ENCODE data around the gene PRAME. TPM values are rescaled to one million over a fixed set of nuclear protein-coding genes. Genes with fewer than 3 reads are reported as not detected.
A peak's percentile ranks its signal among the peaks of the same experiment; 100 is the strongest.
"Not testable (repeated sequence)": the region's sequence is repeated elsewhere in the genome, so short reads cannot be mapped to it uniquely, and the experiment has no call there.

PRAME gene, protein sequence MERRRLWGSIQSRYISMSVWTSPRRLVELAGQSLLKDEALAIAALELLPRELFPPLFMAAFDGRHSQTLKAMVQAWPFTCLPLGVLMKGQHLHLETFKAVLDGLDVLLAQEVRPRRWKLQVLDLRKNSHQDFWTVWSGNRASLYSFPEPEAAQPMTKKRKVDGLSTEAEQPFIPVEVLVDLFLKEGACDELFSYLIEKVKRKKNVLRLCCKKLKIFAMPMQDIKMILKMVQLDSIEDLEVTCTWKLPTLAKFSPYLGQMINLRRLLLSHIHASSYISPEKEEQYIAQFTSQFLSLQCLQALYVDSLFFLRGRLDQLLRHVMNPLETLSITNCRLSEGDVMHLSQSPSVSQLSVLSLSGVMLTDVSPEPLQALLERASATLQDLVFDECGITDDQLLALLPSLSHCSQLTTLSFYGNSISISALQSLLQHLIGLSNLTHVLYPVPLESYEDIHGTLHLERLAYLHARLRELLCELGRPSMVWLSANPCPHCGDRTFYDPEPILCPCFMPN
- 1.7 TPM for polyA plus RNA-seq (2012; ENCODE audit: low read depth, missing spikeins)

DNA sequence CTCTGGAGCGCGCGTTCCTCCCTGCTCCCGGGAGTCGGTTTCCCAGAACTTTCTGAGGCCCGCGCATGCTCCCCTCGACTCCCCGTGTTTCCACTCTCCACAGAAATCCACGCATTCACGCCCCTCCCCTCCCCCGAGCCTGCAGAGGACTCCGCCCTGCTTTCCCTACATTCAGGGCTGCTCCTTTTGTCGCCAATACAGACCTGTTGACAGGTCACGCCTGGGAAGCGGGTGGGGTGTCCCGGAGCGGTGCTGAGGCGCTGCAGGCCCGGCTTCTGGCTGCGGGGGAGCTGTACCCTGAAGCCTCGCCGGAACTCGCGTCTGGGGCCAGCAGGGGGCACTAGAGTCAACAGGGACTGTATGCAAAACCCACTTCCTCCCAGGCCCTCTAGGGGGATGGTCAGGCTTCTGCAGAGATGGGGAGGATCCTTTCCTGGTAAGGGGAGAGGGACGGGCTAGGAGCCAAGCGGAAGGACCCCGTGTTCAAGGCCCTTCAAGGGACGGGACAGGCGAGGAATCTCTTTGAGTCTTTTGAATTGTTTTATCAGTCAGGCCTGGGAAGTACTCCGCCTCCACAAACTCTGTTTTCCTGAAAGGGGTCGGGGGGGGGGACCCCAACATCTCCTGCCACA is at the start of gene PRAME:
Gene PRAME, minus strand, starts transcription at position 294 of the 632 bp plus-strand sequence. CDS start 2,433 bp downstream, outside the sequence.
- peak; percentile 97 for TF ChIP-seq POU2F2 (IDR thresholded peaks at IDR 0.05; ENCODE audit: low read depth, low read length)
- no peak for TF ChIP-seq PAX5 (IDR thresholded peaks at IDR 0.05; ENCODE audit: insufficient read depth, low read length, severe bottlenecking)
- no peak for TF ChIP-seq POLR2AphosphoS5 (IDR thresholded peaks at IDR 0.05; ENCODE audit: low read depth, low read length)
- TF ChIP-seq TAF1 (IDR thresholded peaks at IDR 0.05; ENCODE audit: low read depth, low read length) = no peak
- TF ChIP-seq SPI1 (IDR thresholded peaks at IDR 0.05; ENCODE audit: low read depth, low read length) = peak; percentile 86
- DNase-seq (ENCODE audit: insufficient read length, low spot score) (peak; percentile 92), FAIRE-seq (peak; percentile 84)

DNA sequence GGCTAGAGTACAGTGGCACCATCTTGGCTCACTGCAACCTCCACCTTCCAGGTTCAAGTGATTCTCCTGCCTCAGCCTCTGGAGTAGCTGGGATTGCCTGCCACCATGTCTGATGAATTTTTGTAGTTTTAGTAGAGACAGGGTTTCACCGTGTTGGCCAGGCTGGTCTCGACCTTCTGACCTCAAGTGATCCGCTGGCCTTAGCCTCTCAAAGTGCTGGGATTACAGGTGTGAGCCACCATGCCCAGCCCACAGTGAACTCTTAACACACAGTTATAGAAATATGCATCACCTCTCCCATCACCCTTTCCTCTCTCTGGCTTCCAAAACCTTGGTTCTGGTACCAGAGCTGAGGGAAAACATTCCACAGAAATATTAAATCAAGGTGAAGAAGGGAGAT is 49.0 kb upstream of the PRAME start:
- DNase-seq (ENCODE audit: insufficient read length, low spot score); FAIRE-seq: not testable (repeated sequence)

DNA sequence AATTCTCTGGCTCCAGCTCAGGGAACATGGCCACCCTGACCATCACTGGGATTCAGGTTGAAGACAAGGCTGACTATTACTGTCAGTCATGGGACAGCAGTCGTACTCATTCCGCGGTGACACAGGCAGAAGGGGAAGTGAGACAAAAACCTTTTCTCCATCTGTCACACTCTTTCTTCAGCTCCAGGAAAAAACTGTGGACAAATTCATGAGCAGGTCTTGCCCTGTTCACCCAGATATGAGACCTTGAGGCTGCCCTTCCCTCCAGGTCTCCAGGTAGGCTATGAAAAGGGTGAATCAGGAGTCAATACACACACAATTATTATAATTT is 46.0 kb upstream of the PRAME start:
- FAIRE-seq = peak; percentile 99
- TF ChIP-seq POLR2A (IDR thresholded peaks at IDR 0.05; ENCODE audit: low read depth, low read length) (no peak), PAX5 (IDR thresholded peaks at IDR 0.05; ENCODE audit: insufficient read depth, low read length, severe bottlenecking) (no peak), SPI1 (IDR thresholded peaks at IDR 0.05; ENCODE audit: low read depth, low read length) (peak; percentile 98), TAF1 (IDR thresholded peaks at IDR 0.05; ENCODE audit: low read depth, low read length) (no peak), POU2F2 (IDR thresholded peaks at IDR 0.05; ENCODE audit: low read depth, low read length) (no peak), POLR2AphosphoS5 (IDR thresholded peaks at IDR 0.05; ENCODE audit: low read depth, low read length) (no peak)
- no peak for DNase-seq (ENCODE audit: insufficient read length, low spot score)

DNA sequence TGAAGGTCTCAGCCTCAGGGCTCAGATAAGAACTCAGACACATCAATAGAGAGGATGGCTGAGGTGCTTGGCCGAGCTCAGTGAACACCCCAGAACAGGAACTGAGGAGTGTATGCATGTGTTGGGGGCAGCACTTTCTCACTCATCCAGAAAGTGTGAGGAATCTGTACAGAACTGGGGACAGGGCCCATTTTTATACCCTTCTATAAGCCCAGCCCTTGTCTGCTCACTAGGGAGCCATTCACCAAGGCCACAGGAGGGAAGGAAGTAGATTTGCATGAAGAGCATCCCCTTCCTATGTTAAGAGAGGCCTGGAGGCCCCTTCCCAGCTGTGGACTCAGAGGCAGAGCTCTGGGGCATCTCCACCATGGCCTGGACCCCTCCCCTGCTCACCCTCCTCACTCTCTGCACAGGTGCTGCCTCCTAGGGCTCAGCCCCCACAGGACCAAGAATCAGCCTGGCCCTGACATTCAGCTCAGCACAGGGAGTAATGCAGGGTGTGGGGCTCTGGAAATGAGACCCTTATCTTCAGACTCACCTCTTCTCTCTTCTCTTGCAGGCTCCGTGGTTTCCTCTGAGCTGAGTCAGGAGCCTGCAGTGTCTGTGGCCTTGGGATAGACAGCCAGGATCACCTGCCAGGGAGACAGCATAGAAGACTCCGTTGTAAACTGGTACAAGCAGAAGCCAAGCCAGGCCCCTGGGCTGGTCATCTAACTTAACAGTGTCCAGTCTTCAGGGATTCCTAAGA is 45.4 kb upstream of the PRAME start:
- FAIRE-seq (peak; percentile 28), DNase-seq (ENCODE audit: insufficient read length, low spot score) (no peak)
- TF ChIP-seq SPI1 (IDR thresholded peaks at IDR 0.05; ENCODE audit: low read depth, low read length) (peak; percentile 61), PAX5 (IDR thresholded peaks at IDR 0.05; ENCODE audit: insufficient read depth, low read length, severe bottlenecking) (no peak)

DNA sequence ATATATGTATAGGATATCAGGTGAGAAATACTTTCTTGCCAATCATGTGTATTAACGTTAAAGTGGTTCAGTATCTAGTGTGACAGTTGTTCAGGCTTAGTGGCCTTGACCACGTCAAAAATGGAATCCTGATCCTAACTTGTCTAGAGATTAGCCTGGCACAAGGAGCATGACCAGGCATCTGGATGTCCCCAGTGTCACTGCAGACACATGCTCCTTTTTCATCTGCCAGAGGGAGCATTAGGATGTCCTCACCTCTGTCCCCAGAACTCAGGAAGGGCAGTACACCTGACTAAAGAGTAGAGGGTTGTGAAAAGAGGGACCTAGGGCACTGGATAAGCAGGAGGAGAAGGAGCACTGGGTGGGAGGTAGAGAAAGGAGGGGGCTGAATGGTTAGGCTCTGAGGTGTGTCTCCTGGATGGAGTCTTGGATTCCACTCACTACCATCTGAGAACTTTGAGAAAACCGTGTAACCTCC is 44.4 kb upstream of the PRAME start:
- TF ChIP-seq SPI1 (IDR thresholded peaks at IDR 0.05; ENCODE audit: low read depth, low read length) = no peak
- no peak for TF ChIP-seq POU2F2 (IDR thresholded peaks at IDR 0.05; ENCODE audit: low read depth, low read length)
- TF ChIP-seq POLR2AphosphoS5 (IDR thresholded peaks at IDR 0.05; ENCODE audit: low read depth, low read length) = no peak
- TF ChIP-seq PAX5 (IDR thresholded peaks at IDR 0.05; ENCODE audit: insufficient read depth, low read length, severe bottlenecking) = no peak
- no peak for TF ChIP-seq TAF1 (IDR thresholded peaks at IDR 0.05; ENCODE audit: low read depth, low read length)
- peak; percentile 58 for FAIRE-seq
- DNase-seq (ENCODE audit: insufficient read length, low spot score) = no peak

DNA sequence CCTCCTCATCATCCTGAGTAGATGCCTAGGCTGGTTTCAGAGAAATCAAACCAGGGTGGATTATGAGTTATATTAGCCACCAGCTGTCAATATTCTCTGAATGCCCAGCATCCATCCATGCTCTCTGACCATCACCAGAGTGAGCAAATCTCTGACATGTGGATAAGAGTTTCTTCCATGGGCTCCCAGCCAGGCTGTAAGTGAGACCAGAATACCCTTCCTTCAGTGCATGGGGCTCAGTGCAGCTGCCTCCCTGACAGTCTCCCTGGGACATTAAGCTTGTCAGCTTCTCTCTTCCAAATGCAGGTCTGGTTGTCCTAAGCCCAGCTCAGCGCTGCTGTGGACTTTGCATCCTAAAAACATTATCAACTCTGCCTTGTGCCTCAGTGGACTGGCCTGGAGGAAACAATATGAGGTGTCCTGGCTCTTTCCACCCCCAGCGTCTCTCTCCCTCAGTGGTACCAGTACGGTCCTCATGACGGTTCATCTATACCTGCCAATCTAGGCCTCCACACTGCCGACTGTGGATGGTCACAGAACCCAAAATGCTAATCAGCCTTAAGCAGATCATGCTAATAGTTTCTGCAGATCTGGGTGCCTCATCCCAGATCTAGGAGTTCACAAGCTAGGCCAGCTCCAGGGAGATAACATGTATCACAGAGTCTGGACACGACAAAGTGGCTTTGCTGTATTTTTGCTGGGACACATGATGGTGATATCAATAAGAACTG is 41.6 kb upstream of the PRAME start:
- FAIRE-seq (no peak), DNase-seq (ENCODE audit: insufficient read length, low spot score) (no peak)
- TF ChIP-seq TAF1 (IDR thresholded peaks at IDR 0.05; ENCODE audit: low read depth, low read length) (no peak), SPI1 (IDR thresholded peaks at IDR 0.05; ENCODE audit: low read depth, low read length) (no peak), POU2F2 (IDR thresholded peaks at IDR 0.05; ENCODE audit: low read depth, low read length) (no peak), POLR2AphosphoS5 (IDR thresholded peaks at IDR 0.05; ENCODE audit: low read depth, low read length) (no peak), PAX5 (IDR thresholded peaks at IDR 0.05; ENCODE audit: insufficient read depth, low read length, severe bottlenecking) (no peak), POLR2A (IDR thresholded peaks at IDR 0.05; ENCODE audit: low read depth, low read length) (no peak)

DNA sequence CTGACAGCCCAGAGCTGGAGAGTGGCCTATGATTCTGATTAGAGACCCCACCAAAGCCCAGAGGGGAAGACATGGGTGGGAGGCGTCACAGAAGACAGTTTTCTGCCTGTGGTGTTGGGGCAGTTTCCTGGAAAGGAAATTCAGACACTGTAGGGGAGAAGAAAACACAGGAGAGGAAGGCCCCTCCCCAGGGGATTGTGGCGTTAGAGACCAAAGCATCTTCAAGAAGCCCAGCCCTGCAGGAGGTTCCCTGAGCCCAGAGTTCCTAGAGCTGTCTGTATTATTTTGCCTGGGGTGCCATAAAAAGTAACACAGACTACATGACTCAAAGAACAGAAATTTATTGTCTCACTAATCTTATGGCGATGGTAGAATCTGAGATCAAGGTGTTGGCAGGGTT is 40.2 kb upstream of the PRAME start:
- FAIRE-seq = no peak
- TF ChIP-seq TAF1 (IDR thresholded peaks at IDR 0.05; ENCODE audit: low read depth, low read length) (no peak), POLR2AphosphoS5 (IDR thresholded peaks at IDR 0.05; ENCODE audit: low read depth, low read length) (no peak), POU2F2 (IDR thresholded peaks at IDR 0.05; ENCODE audit: low read depth, low read length) (no peak), PAX5 (IDR thresholded peaks at IDR 0.05; ENCODE audit: insufficient read depth, low read length, severe bottlenecking) (no peak), SPI1 (IDR thresholded peaks at IDR 0.05; ENCODE audit: low read depth, low read length) (no peak), POLR2A (IDR thresholded peaks at IDR 0.05; ENCODE audit: low read depth, low read length) (no peak)
- no peak for DNase-seq (ENCODE audit: insufficient read length, low spot score)

DNA sequence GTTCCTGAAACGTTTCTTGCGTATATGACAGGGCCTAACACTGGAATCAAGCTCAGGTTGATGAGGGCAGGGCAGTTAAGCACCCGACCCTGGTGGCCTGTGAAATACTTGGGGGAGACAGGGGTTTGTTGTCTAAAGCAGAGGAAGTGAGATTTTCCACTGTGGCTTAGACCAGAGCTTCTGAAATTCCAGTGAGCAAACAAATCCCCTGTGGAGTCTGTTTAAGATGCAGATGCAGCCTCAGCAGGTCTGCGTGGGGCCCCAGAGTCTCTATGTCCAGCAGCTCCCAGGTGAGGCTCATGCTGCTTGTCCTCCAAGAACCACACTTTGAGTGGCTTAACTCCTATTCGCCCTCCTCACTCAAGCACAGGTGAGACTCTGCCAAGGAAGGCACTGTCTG is 39.1 kb upstream of the PRAME start:
- TF ChIP-seq SPI1 (IDR thresholded peaks at IDR 0.05; ENCODE audit: low read depth, low read length) (peak; percentile 65), PAX5 (IDR thresholded peaks at IDR 0.05; ENCODE audit: insufficient read depth, low read length, severe bottlenecking) (no peak), POU2F2 (IDR thresholded peaks at IDR 0.05; ENCODE audit: low read depth, low read length) (no peak), POLR2AphosphoS5 (IDR thresholded peaks at IDR 0.05; ENCODE audit: low read depth, low read length) (no peak), POLR2A (IDR thresholded peaks at IDR 0.05; ENCODE audit: low read depth, low read length) (no peak)
- DNase-seq (ENCODE audit: insufficient read length, low spot score) (no peak), FAIRE-seq (no peak)
